ENCODE measurements around the gene HYPK. TPM values are rescaled to one million over a fixed set of nuclear protein-coding genes. Genes with fewer than 3 reads are reported as not detected.
"Not testable (repeated sequence)": the region's sequence is repeated elsewhere in the genome, so short reads cannot be mapped to it uniquely, and the experiment has no call there.

The HYPK gene
- total and polyA plus RNA-seq, 4 experiments from 2014 or later, result 10.2 to 24.6 (median 19.4) TPM

DNA sequence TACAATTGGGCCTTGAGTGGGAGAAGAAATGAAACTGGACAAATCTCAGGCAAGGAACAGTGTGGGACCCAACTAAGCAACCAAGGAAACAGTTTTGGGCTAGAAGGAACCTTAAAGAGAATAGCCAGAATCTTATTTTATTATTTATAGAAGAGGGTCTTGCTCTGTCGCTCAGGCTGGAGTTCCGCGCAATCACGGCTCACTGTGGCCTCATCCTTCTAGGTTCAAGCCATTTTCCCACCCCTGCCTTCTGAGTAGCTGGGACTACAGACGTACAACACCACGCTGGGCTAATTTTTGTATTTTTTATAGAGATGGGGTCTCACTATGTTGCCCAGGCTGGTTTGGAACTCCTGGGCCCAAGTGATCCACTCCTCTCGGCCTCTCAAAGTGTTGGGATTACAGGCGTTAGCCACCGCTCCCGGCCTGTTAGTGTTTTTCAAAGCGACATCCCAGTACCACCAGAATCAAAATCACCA is 25.7 kb downstream of the HYPK start:
- Mint-ChIP-seq H3K36me3 (peaks cover 4 to 14% of the 10 kb centered on the region in 2 donors), H3K4me1 (peaks cover 32 to 79% (median 54%) of the 10 kb centered on the region in 4 donors), H3K27me3 (no peaks in the 10 kb centered on the region), H3K4me3 (peak overlapping the region; percentile 81 to 94 (median 91)), H3K9me3 (no peaks in the 10 kb centered on the region), H3K27ac (peak overlapping the region; percentile 88 to 98 (median 92))
- DNase-seq, result no peak
- Histone ChIP-seq H3K4me3 (ENCODE audit: low read length in 2 of 2) (peak overlapping the region in 1 of 2 donors; percentile 47), H3K27me3 (ENCODE audit: insufficient read depth, low read length) (no peaks in the 10 kb centered on the region), H3K9me3 (ENCODE audit: control insufficient read depth in 1 of 2, low read length in 2 of 2) (no peaks in the 10 kb centered on the region), H3K27ac (ENCODE audit: low read depth, low read length) (peak overlapping the region; percentile 81), H3K36me3 (ENCODE audit: insufficient read depth, low read length) (no peaks in the 10 kb centered on the region), H3K4me1 (ENCODE audit: insufficient read depth, low read length) (peaks cover 67% of the 10 kb centered on the region)
- POLR2A ChIA-PET (ENCODE audit: partially characterized antibody), result interaction anchor here (2.4 to 8.9 kb wide), 2 partner anchors 25 to 49 kb away, joined by 7 to 92 read pairs; partner anchors contain the start of genes ELL3, HYPK and SERINC4
- intact Hi-C loops (cut with micrococcal nuclease), result loop anchor here (5.0 to 10.0 kb wide), 2 partner anchors 311 to 601 kb away; partner anchors contain the start of genes CTDSPL2 and MAP1A
- CTCF ChIA-PET (ENCODE audit: partially characterized antibody), result no interaction called here

DNA sequence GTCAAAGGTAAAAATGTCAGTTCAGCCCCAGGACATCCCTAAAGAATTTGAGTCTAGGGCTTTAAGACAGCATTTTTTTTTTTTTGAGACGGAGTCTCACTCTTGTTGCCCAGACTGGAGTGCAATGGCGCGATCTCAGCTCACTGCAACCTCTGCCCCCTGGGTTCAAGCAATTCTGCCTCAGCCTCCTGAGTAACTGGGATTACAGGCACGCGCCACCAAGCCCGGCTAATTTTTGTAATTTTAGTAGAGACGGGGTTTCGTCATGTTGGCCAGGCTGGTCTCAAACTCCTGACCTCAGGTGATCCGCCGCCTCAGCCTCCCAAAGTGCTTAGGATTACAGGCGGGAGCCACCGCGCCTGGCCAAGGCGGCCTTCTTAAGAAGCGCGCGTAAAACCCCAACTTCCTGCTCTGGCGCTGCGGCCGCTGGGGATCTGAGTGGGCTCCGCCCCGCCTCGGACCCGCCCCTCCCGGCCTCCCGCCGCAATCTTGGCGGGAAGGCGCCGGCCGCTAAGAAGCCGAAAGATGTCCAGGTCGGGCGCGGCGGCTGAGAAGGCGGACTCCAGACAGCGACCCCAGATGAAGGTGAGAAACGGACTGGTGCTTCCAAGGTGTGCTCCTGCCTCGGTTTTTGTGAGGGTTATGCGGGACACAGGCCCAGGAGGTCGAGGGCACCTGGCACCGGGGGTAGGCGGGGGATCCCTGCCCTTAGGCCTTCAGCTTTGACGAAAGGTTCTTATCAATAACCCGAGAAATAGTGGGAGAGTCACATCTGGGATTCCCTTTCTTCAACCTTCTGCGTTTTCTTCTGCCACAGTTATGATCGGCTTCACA is 26.3 kb downstream of the HYPK start, which contains the start of gene WDR76:
WDR76 (plus strand) TSS at position 495 of the 834 bp plus-strand sequence; CDS start at position 526, 31 bp downstream.
- Mint-ChIP-seq H3K27ac (peak within 1 kb of the TSS; percentile 88 to 98 (median 92)), H3K9me3 (no peaks in the 10 kb centered on the region), H3K27me3 (no peaks in the 10 kb centered on the region), H3K4me1 (peaks cover 27 to 78% (median 51%) of the 10 kb centered on the region in 4 donors), H3K4me3 (peak within 1 kb of the TSS; percentile 81 to 94 (median 91)), H3K36me3 (peaks cover 4 to 10% of the 10 kb centered on the region in 2 donors)
- peak within 1 kb of the TSS; percentile 47 to 73 for H3K4me3 ChIP-seq (ENCODE audit: low read length in 2 of 2)
- H3K36me3 ChIP-seq (ENCODE audit: insufficient read depth, low read length), result no peaks in the 10 kb centered on the region
- CTCF ChIA-PET (ENCODE audit: partially characterized antibody), result interaction anchor here (1.3 kb wide), 1 partner anchor 15 kb away, joined by 3 read pairs; no protein-coding TSS in a partner anchor
- H3K9me3 ChIP-seq (ENCODE audit: control insufficient read depth in 1 of 2, low read length in 2 of 2), result no peaks in the 10 kb centered on the region
- POLR2A ChIA-PET (ENCODE audit: partially characterized antibody), result interaction anchor here (0.6 to 8.9 kb wide), 9 partner anchors 10 to 81 kb away, joined by 3 to 92 read pairs (median 6); partner anchors contain the start of genes ELL3, HYPK and SERINC4
- peaks cover 65% of the 10 kb centered on the region for H3K4me1 ChIP-seq (ENCODE audit: insufficient read depth, low read length)
- intact Hi-C loops (cut with micrococcal nuclease), result loop anchor here (5.0 to 10.0 kb wide), 2 partner anchors 312 to 601 kb away; partner anchors contain the start of genes CTDSPL2 and MAP1A
- DNase-seq, result peak; percentile 56 to 76 (median 61)
- peak within 1 kb of the TSS; percentile 81 for H3K27ac ChIP-seq (ENCODE audit: low read depth, low read length)
- H3K27me3 ChIP-seq (ENCODE audit: insufficient read depth, low read length), result no peaks in the 10 kb centered on the region

- DNase-seq, result peak in 4 of 5 donors; percentile 10 to 21 (median 14)
- H3K9me3 ChIP-seq (ENCODE audit: control insufficient read depth in 1 of 2, low read length in 2 of 2), result no peaks in the 10 kb centered on the region
- H3K4me3 ChIP-seq (ENCODE audit: low read length in 2 of 2), result peak overlapping the region; percentile 21 to 47
- H3K27ac ChIP-seq (ENCODE audit: low read depth, low read length), result peak overlapping the region; percentile 81
- Mint-ChIP-seq H3K27ac (peak overlapping the region; percentile 88 to 98 (median 92)), H3K27me3 (no peaks in the 10 kb centered on the region), H3K36me3 (peaks cover 7 to 13% of the 10 kb centered on the region in 2 donors), H3K4me1 (peaks cover 27 to 72% (median 51%) of the 10 kb centered on the region in 4 donors), H3K9me3 (no peaks in the 10 kb centered on the region), H3K4me3 (peak overlapping the region; percentile 81 to 94 (median 91))
- ChIA-PET CTCF (ENCODE audit: partially characterized antibody) (interaction anchor here (0.8 to 1.4 kb wide), 5 partner anchors 9 to 55 kb away, joined by 3 to 4 read pairs (median 3); partner anchors contain the start of gene ELL3), POLR2A (ENCODE audit: partially characterized antibody) (interaction anchor here (1.0 to 8.9 kb wide), 10 partner anchors 9 to 83 kb away, joined by 3 to 92 read pairs (median 4); partner anchors contain the start of genes ELL3, HYPK and SERINC4)
- intact Hi-C loops (cut with micrococcal nuclease), result loop anchor here (5.0 to 10.0 kb wide), 2 partner anchors 313 to 599 kb away; partner anchors contain the start of genes CTDSPL2 and MAP1A
- H3K36me3 ChIP-seq (ENCODE audit: insufficient read depth, low read length), result no peaks in the 10 kb centered on the region
- H3K4me1 ChIP-seq (ENCODE audit: insufficient read depth, low read length), result peaks cover 62% of the 10 kb centered on the region
- no peaks in the 10 kb centered on the region for H3K27me3 ChIP-seq (ENCODE audit: insufficient read depth, low read length)
Observed at GRCh38 chr15:43828061-43828657, 27.8 kb downstream of the HYPK start.

GRCh38 chr15:43829951-43830540 is 29.6 kb downstream of the HYPK start:
- H3K27ac Mint-ChIP-seq, result peak overlapping the region in 6 of 7 donors; percentile 17 to 79 (median 52)
- POLR2A ChIA-PET (ENCODE audit: partially characterized antibody), result interaction anchor here (0.6 kb wide), 1 partner anchor 18 kb away, joined by 3 read pairs; no protein-coding TSS in a partner anchor
- peaks cover 23 to 61% (median 40%) of the 10 kb centered on the region in 4 donors for H3K4me1 Mint-ChIP-seq
- H3K36me3 Mint-ChIP-seq, result peaks cover 11 to 13% of the 10 kb centered on the region in 2 donors
- H3K36me3 ChIP-seq (ENCODE audit: insufficient read depth, low read length); H3K9me3 ChIP-seq (ENCODE audit: control insufficient read depth in 1 of 2, low read length in 2 of 2); H3K9me3 Mint-ChIP-seq; DNase-seq; H3K27me3 ChIP-seq (ENCODE audit: insufficient read depth, low read length); CTCF ChIA-PET (ENCODE audit: partially characterized antibody); H3K4me3 ChIP-seq (ENCODE audit: low read length in 2 of 2); H3K27ac ChIP-seq (ENCODE audit: low read depth, low read length); H3K27me3 Mint-ChIP-seq: not testable (repeated sequence)
- intact Hi-C loops (cut with micrococcal nuclease), result loop anchor here (5.0 to 10.0 kb wide), 2 partner anchors 315 to 597 kb away; partner anchors contain the start of genes CTDSPL2 and MAP1A
- H3K4me3 Mint-ChIP-seq, result peak overlapping the region in 1 of 8 donors; percentile 62
- H3K4me1 ChIP-seq (ENCODE audit: insufficient read depth, low read length), result peaks cover 52% of the 10 kb centered on the region

DNA sequence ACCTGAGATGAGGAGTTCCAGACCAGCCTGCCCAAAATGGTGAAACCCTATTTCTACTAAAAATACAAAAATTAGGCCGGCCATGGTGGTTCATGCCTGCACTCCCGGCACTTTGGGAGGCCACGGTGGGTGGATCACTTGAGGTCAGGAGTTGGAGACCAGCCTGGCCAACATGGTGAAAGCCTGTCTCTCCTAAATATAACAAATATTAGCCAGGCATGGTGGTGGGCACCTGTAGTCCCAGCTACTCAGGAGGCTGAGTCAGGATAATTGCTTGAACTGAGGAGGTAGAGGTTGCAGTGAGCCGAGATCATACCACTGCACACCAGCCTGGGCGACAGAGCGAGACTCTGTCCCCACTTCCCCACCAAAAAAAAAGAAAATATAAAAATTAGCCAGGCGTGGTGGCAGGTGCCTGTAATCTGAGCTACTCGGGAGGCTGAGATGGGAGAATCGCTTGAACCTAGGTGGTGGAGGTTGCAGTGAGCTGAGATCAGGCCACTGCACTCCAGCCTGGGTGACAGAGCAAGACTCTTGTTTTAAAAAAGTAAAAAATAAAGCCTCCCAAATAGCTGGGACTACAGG is 30.4 kb downstream of the HYPK start:
- POLR2A ChIA-PET (ENCODE audit: partially characterized antibody), result interaction anchor here (1.2 to 1.7 kb wide), 2 partner anchors 30 to 54 kb away, joined by 4 to 5 read pairs; partner anchors contain the start of genes ELL3, HYPK and SERINC4
- H3K9me3 Mint-ChIP-seq; H3K4me3 Mint-ChIP-seq; H3K27me3 Mint-ChIP-seq; DNase-seq; H3K9me3 ChIP-seq (ENCODE audit: control insufficient read depth in 1 of 2, low read length in 2 of 2); H3K27ac ChIP-seq (ENCODE audit: low read depth, low read length); H3K36me3 ChIP-seq (ENCODE audit: insufficient read depth, low read length); H3K27me3 ChIP-seq (ENCODE audit: insufficient read depth, low read length); CTCF ChIA-PET (ENCODE audit: partially characterized antibody); H3K4me3 ChIP-seq (ENCODE audit: low read length in 2 of 2); intact Hi-C loops (cut with micrococcal nuclease): not testable (repeated sequence)
- peaks cover 21 to 57% (median 38%) of the 10 kb centered on the region in 4 donors for H3K4me1 Mint-ChIP-seq
- H3K27ac Mint-ChIP-seq, result peak overlapping the region in 2 of 7 donors; percentile 25 to 60
- peaks cover 14 to 17% of the 10 kb centered on the region in 2 donors for H3K36me3 Mint-ChIP-seq
- H3K4me1 ChIP-seq (ENCODE audit: insufficient read depth, low read length), result peaks cover 45% of the 10 kb centered on the region

DNA sequence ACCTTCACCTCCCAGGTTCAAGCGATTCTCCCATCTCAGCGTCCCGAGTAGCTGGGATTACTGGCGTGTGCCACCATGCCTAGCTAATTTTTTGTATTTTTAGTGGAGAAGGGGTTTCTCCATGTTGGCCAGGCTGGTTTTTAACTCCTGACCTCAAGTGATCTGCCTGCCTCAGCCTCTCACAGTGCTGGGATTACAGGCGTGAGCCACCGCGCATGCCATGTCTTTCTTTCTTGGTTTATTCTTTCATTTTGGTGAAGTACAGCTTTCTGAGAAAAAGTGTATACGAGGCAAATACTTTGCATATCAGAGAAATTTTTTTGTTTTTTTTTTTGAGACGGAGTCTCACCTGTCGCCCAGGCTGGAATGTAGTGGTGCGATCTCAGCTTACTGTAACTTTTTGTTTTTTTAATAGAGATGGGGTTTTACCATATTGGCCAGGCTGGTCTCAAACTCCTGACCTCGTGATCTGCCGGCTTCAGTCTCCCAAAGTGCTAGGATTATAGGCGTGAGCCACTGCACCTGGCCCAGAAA is 31.2 kb downstream of the HYPK start:
- H3K27ac Mint-ChIP-seq, result peak overlapping the region in 6 of 7 donors; percentile 46 to 93 (median 70)

More for the DNA sequence above, 31.2 kb downstream of the HYPK start:
- DNase-seq; H3K9me3 Mint-ChIP-seq; CTCF ChIA-PET (ENCODE audit: partially characterized antibody); H3K36me3 ChIP-seq (ENCODE audit: insufficient read depth, low read length); H3K27me3 ChIP-seq (ENCODE audit: insufficient read depth, low read length); H3K27me3 Mint-ChIP-seq; H3K27ac ChIP-seq (ENCODE audit: low read depth, low read length); intact Hi-C loops (cut with micrococcal nuclease); H3K9me3 ChIP-seq (ENCODE audit: control insufficient read depth in 1 of 2, low read length in 2 of 2); H3K4me3 ChIP-seq (ENCODE audit: low read length in 2 of 2): not testable (repeated sequence)
- Mint-ChIP-seq H3K4me1 (peaks cover 19 to 49% (median 33%) of the 10 kb centered on the region in 4 donors), H3K36me3 (peaks cover 22 to 23% of the 10 kb centered on the region in 2 donors), H3K4me3 (peak overlapping the region in 3 of 8 donors; percentile 11 to 45 (median 27))
- H3K4me1 ChIP-seq (ENCODE audit: insufficient read depth, low read length), result peaks cover 37% of the 10 kb centered on the region
- POLR2A ChIA-PET (ENCODE audit: partially characterized antibody), result interaction anchor here (1.2 to 1.7 kb wide), 4 partner anchors 10 to 55 kb away, joined by 4 to 5 read pairs (median 4); partner anchors contain the start of genes ELL3, HYPK and SERINC4

All from CD4-positive, alpha-beta memory T cell (primary cell).